NB4 (cell line): ENCODE data around the gene NOL9.
A peak's percentile ranks its signal among the peaks of the same experiment; 100 is the strongest.

ENCODE experiments used
- POLR2A ChIP-seq: IDR thresholded peaks from 2 replicates; pipeline ENCODE4 v1.6.1; 2011; ENCODE audit warnings: mild to moderate bottlenecking; ENCODE audit not compliant: insufficient read length; ENCODE audit errors: extremely low read depth
- TF ChIP-seq, protein P1 (sequence below): IDR thresholded peaks from 2 replicates; pipeline ENCODE4 v1.6.1; 2011; ENCODE audit warnings: low read depth, low read length

DNA sequence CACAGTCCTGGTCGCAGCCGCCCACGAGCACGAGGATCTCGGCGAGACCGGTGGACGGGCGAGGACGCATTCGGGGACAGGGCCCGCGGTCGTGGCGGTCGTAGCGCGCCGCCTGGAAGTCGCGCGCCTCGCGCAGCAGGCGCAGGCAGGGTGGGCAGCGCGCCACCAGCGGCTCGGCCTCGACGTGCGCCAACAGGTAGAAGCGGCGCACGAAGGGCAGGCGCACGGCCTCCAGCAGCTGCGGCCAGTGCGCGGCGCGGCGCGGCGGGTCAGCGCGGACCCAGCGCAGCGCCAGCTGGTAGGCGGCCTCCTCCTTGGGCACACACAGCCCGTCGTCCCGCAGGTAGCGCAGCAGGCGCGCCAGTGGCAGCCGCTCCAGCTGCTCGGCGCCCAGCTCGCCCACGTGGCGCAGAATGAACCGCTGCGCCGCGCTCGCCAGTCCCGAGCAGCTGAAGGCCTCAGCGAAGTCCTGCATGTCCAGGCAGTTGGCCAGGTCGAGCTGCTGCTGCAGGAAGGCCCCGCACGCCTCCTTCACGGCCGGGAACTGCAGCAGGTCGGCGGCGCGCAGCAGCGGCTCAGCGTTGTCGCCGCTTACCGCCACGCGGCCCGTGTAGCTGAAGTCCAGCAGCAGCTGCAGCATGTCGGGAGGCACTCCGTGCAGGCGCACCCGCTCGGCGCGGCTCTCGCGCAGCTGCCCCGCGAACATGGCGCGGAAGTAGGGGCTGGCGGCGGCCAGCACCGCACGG is 47.8 kb upstream of the NOL9 start:
- no peak for TF ChIP-seq POLR2A
- TF ChIP-seq, protein P1, sequence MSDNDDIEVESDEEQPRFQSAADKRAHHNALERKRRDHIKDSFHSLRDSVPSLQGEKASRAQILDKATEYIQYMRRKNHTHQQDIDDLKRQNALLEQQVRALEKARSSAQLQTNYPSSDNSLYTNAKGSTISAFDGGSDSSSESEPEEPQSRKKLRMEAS, result peak; percentile 61; the same call in 1 of the 2 replicates
